Right atrium auricular region (tissue), 2 donors: Measurements from ENCODE around the gene ZMIZ1. TPM values are rescaled to one million over a fixed set of nuclear protein-coding genes. Genes with fewer than 3 reads are reported as not detected.

Experiments used
- DNase-seq: peaks from one replicate; pipeline ENCODE4 v3.0.0-alpha.2; 2019; ENCODE audit warnings: low spot score
- H3K27ac ChIP-seq, 2 donors: fragments of 200-600 bp; sonication (generic); 1 replicate in 1 of 2; 2 replicates in 1 of 2; pipeline ENCODE4 v1.5.1; 2016 to 2019
- H3K27me3 ChIP-seq, 2 donors: fragments of 200-600 bp; sonication (generic); one replicate each; pipeline versions ENCODE4 v1.5.1 to v1.6.0; 2017 to 2019
- H3K36me3 ChIP-seq: fragments of 200-600 bp; sonication (generic); one replicate; pipeline ENCODE4 v1.5.1; 2016
- H3K4me1 ChIP-seq, 2 donors: fragments of 200-600 bp; sonication (generic); one replicate each; pipeline versions ENCODE4 v1.5.1 to v1.6.0; 2017 to 2019
- H3K4me3 ChIP-seq, 2 donors: fragments of 200-600 bp; sonication (generic); 1 replicate in 1 of 2; 2 replicates in 1 of 2; pipeline ENCODE4 v1.5.1; 2017 to 2019; ENCODE audit warnings: mild to moderate bottlenecking in 1 of 2, moderate library complexity in 1 of 2
- H3K9me3 ChIP-seq, 2 donors: fragments of 200-600 bp; sonication (generic); one replicate each; pipeline ENCODE4 v1.5.1; 2019
- total RNA-seq, 2 donors: library from RNA; depleted of rRNA; stranded (reverse); fragments of >200 nt; gene quantifications; one replicate each; pipeline ENCODE4 v1.1.0, GENCODE V29; 2016
- TF ChIP-seq, protein P1 (sequence below), 2 donors: fragments of 200-600 bp; sonication (generic); IDR thresholded peaks; one replicate each; pipeline ENCODE4 v1.5.1; 2019; ENCODE audit warnings: antibody characterized with exemption in 2 of 2

ZMIZ1 gene
- total RNA-seq, 2 donors from 2014 or later, result 59.3 to 71.0 TPM

DNA sequence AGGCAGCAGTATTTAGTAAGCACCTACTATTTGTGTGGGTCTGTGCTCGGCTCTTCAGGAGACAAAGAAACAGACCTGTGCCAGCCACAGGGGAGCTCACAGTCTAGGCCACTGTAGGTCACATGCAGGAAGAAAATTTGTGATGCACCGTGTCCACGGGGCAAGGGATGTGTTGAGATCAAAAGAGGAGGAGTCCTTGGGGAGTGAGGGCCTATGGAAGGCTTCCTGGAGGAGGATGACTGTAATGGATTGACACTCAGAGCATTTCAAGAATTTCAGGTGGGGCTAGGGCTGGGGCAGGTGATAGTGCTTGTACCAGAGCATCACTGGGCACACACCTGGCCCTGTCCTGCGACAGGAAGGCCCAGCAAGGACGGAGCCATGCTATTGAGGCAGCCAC lies 102.7 kb downstream of the ZMIZ1 start:
- TF ChIP-seq, protein P1, sequence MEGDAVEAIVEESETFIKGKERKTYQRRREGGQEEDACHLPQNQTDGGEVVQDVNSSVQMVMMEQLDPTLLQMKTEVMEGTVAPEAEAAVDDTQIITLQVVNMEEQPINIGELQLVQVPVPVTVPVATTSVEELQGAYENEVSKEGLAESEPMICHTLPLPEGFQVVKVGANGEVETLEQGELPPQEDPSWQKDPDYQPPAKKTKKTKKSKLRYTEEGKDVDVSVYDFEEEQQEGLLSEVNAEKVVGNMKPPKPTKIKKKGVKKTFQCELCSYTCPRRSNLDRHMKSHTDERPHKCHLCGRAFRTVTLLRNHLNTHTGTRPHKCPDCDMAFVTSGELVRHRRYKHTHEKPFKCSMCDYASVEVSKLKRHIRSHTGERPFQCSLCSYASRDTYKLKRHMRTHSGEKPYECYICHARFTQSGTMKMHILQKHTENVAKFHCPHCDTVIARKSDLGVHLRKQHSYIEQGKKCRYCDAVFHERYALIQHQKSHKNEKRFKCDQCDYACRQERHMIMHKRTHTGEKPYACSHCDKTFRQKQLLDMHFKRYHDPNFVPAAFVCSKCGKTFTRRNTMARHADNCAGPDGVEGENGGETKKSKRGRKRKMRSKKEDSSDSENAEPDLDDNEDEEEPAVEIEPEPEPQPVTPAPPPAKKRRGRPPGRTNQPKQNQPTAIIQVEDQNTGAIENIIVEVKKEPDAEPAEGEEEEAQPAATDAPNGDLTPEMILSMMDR (IDR thresholded peaks at IDR 0.05), result no peak
- Histone ChIP-seq H3K4me1 (peaks cover 0 to 79% of the 10 kb centered on the region in 2 donors), H3K4me3 (no peak overlapping the region), H3K27me3 (no peaks in the 10 kb centered on the region), H3K9me3 (no peaks in the 10 kb centered on the region), H3K27ac (peak overlapping the region; percentile 24 to 52), H3K36me3 (peaks cover 36% of the 10 kb centered on the region)
- DNase-seq, result no peak

DNA sequence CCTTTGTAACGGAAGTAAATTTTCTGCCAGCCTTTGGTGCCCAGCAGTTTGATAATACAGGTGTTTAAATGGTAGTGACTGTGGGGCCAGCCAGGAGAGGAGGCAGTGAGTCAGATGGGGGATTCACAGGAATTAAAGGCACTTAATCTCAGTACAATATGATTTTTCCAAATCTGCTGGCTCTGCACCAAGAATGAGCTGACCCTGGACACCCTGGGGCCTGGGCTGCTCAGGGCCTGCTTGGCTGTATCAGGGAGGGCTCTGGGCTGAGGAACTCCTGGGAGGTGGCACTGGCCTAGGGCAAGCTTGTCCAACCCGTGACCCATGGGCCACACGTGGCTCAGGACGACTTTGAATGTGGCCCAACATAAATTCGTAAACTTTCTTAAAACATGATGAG lies 104.1 kb downstream of the ZMIZ1 start:
- no peak for DNase-seq

DNA sequence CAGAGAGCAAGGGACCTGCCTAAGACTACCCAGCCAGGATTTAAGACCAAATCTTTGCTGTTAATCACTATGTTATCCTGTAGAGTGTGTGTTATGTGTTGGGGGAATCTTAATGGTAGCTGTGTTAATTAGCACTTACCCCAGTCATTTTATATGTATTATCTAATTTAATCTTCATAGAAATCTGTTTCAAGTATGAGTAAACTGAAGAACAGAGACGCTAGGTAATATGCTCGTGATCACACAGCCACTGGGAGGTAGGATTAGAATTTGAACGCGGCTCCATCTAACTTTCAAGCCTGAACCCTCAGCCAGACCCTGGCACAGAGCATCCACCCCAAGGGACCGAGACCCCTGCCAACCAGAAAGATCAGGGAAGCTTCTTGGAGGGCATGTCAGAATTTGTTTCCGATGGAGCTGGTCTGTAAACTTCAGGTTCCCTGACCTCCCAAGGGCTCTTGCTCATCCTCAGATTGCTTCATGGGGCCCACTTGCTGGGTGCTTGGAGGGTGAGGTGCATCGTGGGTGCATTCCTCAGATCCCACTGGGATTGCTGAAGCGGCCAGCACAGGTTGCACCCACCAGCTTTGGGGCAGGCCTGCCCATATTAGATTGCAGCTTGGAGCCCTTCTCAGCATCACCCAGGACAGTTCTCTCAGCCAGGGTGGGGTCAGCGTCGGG lies 105.0 kb downstream of the ZMIZ1 start:
- TF ChIP-seq, protein P1 (IDR thresholded peaks at IDR 0.05), result no peak
- H3K27ac ChIP-seq, result no peak overlapping the region
- DNase-seq, result no peak
- no peaks in the 10 kb centered on the region for H3K9me3 ChIP-seq
- peaks cover 14% of the 10 kb centered on the region for H3K36me3 ChIP-seq
- H3K27me3 ChIP-seq, result no peaks in the 10 kb centered on the region
- H3K4me3 ChIP-seq, result no peak overlapping the region
- H3K4me1 ChIP-seq, result peaks cover 0 to 87% of the 10 kb centered on the region in 2 donors

More for the DNA sequence above, 104.1 kb downstream of the ZMIZ1 start:
- Histone ChIP-seq H3K9me3 (no peaks in the 10 kb centered on the region), H3K27ac (no peak overlapping the region), H3K36me3 (peaks cover 22% of the 10 kb centered on the region), H3K4me3 (no peak overlapping the region), H3K27me3 (no peaks in the 10 kb centered on the region), H3K4me1 (peaks cover 0 to 81% of the 10 kb centered on the region in 2 donors)
- TF ChIP-seq, protein P1 (IDR thresholded peaks at IDR 0.05), result no peak

DNA sequence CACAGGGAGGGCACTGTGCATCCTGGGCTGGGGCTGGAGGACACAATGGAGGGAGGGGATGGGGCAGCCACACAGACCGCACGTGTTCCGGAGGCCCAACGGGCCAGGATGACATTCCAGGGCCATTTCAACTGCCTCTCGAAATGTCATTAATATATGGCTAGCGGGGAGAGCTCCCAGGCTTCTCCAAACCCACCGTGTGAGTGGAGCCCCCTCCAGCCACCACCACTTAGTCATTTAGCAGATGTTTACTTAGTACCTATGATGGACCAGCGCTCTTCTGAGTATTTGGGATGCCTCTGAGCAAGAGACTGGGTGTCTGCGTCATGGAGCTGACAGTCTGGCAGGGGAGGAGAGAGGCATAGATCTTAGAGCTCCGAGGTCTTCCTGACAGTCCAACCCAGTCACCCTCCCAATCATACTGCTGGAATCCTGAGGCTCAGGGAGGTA lies 107.3 kb downstream of the ZMIZ1 start:
- H3K4me1 ChIP-seq, result peaks cover 0 to 95% of the 10 kb centered on the region in 2 donors
- no peaks in the 10 kb centered on the region for H3K9me3 ChIP-seq
- DNase-seq, result no peak
- H3K27ac ChIP-seq, result peak overlapping the region; percentile 16 to 35
- H3K27me3 ChIP-seq, result no peaks in the 10 kb centered on the region
- TF ChIP-seq, protein P1 (IDR thresholded peaks at IDR 0.05), result no peak
- peaks cover 4% of the 10 kb centered on the region for H3K36me3 ChIP-seq
- no peak overlapping the region for H3K4me3 ChIP-seq

DNA sequence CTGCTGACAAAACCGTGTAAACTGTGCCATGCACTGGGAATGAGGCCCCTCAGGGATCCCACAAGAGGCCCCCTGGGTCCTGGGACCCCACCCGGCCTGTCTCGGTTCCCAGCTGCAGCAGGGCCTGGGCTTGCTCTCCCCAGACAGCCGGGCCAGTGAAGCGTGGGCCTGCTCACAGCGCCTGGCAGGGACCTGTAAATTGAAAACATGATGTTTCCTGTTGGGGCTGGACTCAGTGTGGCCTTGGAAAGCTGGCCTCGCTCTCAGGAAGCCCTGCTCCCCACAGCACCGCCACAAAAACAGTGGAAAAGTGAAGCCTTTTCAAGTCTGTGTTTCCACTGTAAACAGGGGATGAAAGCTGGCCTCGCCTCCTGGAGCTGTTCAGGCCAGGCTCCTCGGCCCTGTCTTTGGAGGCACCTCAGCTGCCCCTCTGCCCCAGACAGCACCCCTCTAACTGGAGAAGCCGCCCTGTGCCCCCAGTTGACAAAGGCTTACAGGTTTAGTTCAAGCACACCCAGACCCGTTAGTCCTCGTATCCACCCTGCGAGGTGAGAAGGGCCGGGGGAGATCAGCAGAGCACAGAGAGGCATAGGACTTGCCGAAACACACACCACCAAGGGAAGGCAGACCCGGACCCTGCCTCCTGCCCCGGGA lies 108.3 kb downstream of the ZMIZ1 start:
- H3K27ac ChIP-seq, result peak overlapping the region; percentile 48 to 50
- H3K9me3 ChIP-seq, result no peaks in the 10 kb centered on the region
- no peaks in the 10 kb centered on the region for H3K36me3 ChIP-seq
- DNase-seq, result no peak
- H3K4me3 ChIP-seq, result no peak overlapping the region
- H3K27me3 ChIP-seq, result no peaks in the 10 kb centered on the region
- TF ChIP-seq, protein P1 (IDR thresholded peaks at IDR 0.05), result no peak
- peaks cover 0 to 100% of the 10 kb centered on the region in 2 donors for H3K4me1 ChIP-seq
